Adipose tissue (tissue), 3 donors: Measurements from ENCODE around the gene NTN1. TPM values are rescaled to one million over a fixed set of nuclear protein-coding genes. Genes with fewer than 3 reads are reported as not detected.
"Not testable (repeated sequence)": the region's sequence is repeated elsewhere in the genome, so short reads cannot be mapped to it uniquely, and the experiment has no call there.

Experiments used
- H3K27ac ChIP-seq: one replicate; pipeline ENCODE4 v1.5.1; 2013; ENCODE audit warnings: low read depth, low read length
- WGBS, 3 donors: extraction: QIAGEN DNeasy Blood & Tissue Kit; methylation state at CpG; one replicate each; pipeline ENCODE4 v1.1.7; 2013; 5-methylcytosine and 5-hydroxymethylcytosine counted together
- polyA plus RNA-seq, 3 donors: library from polyadenylated mRNA; stranded (reverse); fragments of 200-250 nt; gene quantifications; one replicate each; pipeline ENCODE4 v1.2.3, GENCODE V29; 2013
- donor health status: healthy with polysubstance abuse.
- donor health status: Bipolar disorder and iron deficiency.
- donor health status: healthy.

Gene NTN1
- polyA plus RNA-seq, 3 donors = 1.6 to 3.7 (median 2.0) TPM

DNA sequence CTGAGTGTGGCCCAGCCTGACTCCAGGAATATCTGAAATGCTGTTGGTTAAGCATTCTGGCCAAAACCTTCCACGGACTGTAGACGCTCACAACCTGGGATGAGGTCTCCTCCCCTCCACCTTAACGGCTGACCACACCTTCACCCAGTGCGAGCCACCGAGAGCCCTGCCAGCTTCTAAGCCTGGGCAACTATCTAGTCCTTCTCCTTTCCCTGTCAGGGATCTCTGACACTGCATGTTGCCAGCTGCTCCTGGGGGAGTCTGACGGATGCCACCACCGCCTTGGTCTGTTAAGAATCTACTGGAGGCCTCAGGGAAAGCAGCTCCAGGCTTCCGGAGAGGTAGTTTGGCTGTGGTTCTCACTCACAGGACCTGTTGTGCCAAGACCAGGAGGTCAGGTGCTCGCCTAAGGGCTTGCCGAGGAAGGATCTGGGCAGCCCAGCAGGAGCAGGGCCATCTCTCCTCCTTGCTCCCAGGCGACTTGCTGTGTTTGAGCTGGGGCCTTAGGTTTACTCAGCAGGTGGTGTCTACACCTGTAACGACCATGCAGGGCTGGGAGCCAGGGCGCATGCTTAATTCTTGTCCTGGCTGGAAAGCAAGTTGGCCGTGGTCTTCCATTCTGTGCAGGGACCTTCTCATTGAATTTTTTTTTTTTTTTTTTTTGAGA is 111.8 kb downstream of the NTN1 start:
- WGBS, 3 donors = 89 to 90% (median 89%) methylated on average over 14 of the region's 14 CpGs
- no peak overlapping the region for H3K27ac ChIP-seq

- 81 to 85% (median 83%) methylated on average over 17 of the region's 17 CpGs for WGBS, 3 donors
- H3K27ac ChIP-seq = no peak overlapping the region
Observed at GRCh38 chr17:9138161-9138717, 116.9 kb downstream of the NTN1 start.

DNA sequence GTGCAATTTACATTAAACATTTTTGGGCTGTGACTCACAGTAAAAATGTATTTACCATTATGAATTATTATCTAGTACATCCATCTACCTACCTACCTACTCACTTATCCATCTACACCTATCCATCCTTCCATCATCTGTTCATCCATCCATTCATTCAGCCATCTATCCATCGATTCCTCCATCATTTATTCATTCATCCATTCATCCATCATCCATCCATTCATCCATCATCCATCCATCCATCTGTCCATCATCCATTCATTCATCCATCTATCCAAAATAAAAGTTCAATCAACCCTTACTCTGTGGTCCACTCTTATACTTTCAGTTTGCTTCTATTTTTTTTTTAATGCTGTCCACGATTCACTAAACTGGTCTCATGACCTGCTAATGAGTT is 118.4 kb downstream of the NTN1 start:
- H3K27ac ChIP-seq = no peak overlapping the region
- 55 to 80% (median 77%) methylated on average over 2 of the region's 2 CpGs for WGBS, 3 donors

DNA sequence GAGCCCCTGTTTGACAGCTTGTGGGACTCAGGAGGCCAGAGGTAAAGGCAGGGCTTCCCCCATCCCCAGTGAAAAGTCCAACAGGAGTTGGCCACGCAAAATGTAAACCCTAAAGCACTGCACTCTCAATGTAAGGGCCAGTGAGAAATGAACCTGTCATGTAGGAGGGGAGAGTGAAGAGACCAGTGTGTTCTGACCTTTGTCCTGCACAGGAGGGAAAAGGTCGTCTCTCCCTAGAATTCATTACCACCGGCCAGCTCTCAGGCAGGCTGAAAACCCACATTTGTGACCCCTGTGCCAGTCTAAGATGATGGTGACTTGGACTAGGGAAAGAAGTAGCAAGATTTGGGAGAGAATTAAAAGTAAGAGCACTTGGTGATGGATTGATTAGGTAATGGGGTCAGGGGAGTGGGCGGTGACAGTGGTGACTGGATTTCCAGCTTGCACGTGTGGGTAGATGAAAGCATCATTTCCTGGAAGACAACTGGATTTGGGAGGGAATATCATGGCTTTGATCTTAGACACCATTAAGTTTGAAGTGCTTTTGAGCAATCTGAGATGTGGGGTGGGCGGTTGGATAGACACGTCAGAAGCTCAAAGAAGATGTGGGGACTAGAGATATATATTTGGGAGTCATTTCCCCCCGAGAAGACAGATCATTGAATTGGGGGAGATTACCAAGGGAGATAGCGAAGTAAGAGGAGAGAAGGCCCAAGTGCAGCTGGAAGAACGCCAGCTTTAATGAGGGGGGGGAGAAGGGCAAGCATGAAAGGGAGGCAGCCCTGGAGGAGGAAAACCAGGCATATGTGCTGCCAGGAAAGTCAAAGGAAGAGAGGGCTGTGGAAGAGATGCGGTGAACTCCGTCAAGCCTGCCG is 119.5 kb downstream of the NTN1 start:
- H3K27ac ChIP-seq = no peak overlapping the region
- WGBS, 3 donors = 65 to 78% (median 71%) methylated on average over 13 of the region's 13 CpGs

- H3K27ac ChIP-seq = no peak overlapping the region
- 88 to 93% (median 90%) methylated on average over 4 of the region's 4 CpGs for WGBS, 3 donors
Observed at GRCh38 chr17:9141425-9141753, 120.1 kb downstream of the NTN1 start.

- no peak overlapping the region for H3K27ac ChIP-seq
- WGBS, 3 donors = 69 to 83% (median 78%) methylated on average over 10 of the region's 10 CpGs
Observed at GRCh38 chr17:9142772-9143494, 121.6 kb downstream of the NTN1 start.

DNA sequence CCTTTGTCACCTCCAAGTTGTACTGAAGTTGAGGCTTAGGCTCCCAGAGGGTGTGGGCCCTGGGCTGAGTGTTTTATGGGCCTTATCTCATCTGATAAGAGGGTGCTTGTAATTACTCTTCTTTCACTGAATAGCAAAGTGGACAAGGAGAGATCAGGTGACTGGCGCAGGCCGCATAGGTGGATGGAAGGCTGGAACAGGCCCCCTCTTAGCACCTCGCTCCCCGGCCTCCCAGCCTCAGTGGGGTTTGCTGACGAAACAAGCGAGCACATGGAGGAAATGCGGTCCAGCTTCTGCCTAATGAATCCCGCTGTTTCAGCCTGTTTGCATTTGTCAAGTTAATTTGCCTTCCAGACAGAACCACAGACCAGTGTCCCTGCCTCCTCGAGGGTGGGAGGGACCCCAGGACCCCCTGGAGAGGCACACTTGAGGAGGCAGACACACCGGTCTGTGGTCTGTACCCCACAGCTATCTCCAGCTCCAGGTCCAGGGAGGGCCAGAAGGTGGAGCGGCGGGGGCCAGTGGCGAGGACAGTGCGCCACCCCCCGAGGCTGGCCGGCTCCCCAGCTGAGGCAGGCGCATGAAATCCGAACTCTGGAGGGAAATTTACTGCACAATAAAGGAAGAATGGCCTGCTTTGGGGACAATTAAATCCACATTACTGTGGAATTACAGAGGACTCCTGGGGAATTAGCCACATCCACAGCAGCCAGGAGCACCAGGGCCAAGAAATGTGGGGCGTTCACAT is 123.4 kb downstream of the NTN1 start:
- no peak overlapping the region for H3K27ac ChIP-seq
- 77 to 85% (median 82%) methylated on average over 19 of the region's 19 CpGs for WGBS, 3 donors

DNA sequence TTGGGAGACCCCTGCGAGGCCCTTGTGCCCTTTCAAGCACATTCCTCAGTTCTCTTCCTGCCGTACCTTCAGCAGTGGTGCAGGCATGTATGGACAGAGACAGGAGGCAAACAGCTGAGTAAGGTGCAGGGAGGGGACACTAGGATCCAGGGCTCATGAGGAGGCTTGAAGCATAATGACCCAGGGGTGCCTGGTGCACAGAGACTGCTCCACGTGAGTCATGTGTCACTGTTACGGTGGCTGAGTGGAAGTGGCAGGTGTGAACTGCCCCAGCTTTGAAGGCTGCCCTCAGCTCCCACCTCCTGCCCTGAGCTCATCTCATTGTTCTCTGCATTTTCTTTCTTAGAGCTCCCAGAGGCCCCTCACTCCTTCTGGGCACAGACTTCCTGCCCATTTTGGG is 124.8 kb downstream of the NTN1 start:
- WGBS, 3 donors = 72 to 82% (median 81%) methylated on average over 4 of the region's 4 CpGs
- H3K27ac ChIP-seq = no peak overlapping the region

GRCh38 chr17:9148905-9149525 is 127.7 kb downstream of the NTN1 start:
- H3K27ac ChIP-seq = no peak overlapping the region
- 50 to 69% (median 62%) methylated on average over 6 of the region's 6 CpGs for WGBS, 3 donors

GRCh38 chr17:9150446-9151090 is 129.3 kb downstream of the NTN1 start:
- WGBS, 3 donors = 66 to 67% (median 67%) methylated on average over 25 of the region's 25 CpGs
- no peak overlapping the region for H3K27ac ChIP-seq

- 28 to 80% (median 69%) methylated on average over 6 of the region's 6 CpGs for WGBS, 3 donors
Observed at GRCh38 chr17:9151091-9151490, 129.8 kb downstream of the NTN1 start.

GRCh38 chr17:9151740-9152139 is 130.4 kb downstream of the NTN1 start:
- 97 to 98% (median 97%) methylated on average over 10 of the region's 10 CpGs for WGBS, 3 donors
- H3K27ac ChIP-seq = not testable (repeated sequence)

More at GRCh38 chr17:9151091-9151490, 129.8 kb downstream of the NTN1 start:
- no peak overlapping the region for H3K27ac ChIP-seq

- 78 to 82% (median 79%) methylated on average over 6 of the region's 6 CpGs for WGBS, 3 donors
- no peak overlapping the region for H3K27ac ChIP-seq
Observed at GRCh38 chr17:9158544-9159452, 137.5 kb downstream of the NTN1 start.

- WGBS, 3 donors = 89 to 92% (median 90%) methylated on average over 31 of the region's 31 CpGs
- no peak overlapping the region for H3K27ac ChIP-seq
Observed at GRCh38 chr17:9162275-9162985, 141.1 kb downstream of the NTN1 start.

DNA sequence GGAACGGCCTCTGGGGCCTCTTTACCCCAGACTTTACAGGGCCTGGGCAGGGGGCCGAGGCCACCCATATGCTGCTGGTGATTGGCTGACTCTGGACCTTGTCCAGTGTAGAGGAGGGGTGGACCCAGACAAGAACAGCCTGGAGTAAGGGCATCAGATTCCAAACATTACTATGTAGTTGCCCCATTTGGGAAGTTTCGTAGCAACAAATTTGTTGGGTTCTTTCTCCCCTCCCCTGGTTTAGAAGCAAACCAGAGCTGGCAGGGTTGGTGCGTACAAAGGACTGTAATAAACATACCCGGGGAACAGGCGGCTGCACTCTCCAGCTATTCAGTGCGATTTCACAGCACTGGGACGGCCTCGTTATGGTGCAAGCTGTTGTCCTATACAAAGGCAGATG is 145.5 kb downstream of the NTN1 start:
- no peak overlapping the region for H3K27ac ChIP-seq
- 87 to 92% (median 89%) methylated on average over 9 of the region's 9 CpGs for WGBS, 3 donors

DNA sequence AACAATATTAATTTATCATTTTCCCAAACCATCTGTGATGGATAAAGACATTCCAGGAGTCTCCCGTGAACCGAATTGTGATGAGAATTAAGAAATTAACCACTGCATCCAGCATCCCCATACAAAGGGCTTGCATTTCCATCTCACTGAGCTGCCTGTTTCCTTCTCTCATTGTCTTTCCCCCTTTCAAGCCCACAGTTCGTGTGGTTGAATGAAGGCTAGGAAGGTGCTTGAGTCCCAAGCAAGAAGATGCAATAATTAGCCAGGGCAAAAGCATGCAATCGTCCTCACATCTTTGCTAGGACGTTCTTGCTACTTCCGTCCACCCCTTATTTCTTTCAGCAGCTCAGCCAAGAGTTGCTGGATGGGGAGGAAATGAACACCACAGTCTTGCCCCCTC is 146.1 kb downstream of the NTN1 start:
- H3K27ac ChIP-seq = no peak overlapping the region
- WGBS, 3 donors = 74 to 76% (median 74%) methylated on average over 6 of the region's 6 CpGs
